Measurements from ENCODE around the gene CIAO2B.
"Not testable (repeated sequence)": the region's sequence is repeated elsewhere in the genome, so short reads cannot be mapped to it uniquely, and the experiment has no call there.

CIAO2B gene

DNA sequence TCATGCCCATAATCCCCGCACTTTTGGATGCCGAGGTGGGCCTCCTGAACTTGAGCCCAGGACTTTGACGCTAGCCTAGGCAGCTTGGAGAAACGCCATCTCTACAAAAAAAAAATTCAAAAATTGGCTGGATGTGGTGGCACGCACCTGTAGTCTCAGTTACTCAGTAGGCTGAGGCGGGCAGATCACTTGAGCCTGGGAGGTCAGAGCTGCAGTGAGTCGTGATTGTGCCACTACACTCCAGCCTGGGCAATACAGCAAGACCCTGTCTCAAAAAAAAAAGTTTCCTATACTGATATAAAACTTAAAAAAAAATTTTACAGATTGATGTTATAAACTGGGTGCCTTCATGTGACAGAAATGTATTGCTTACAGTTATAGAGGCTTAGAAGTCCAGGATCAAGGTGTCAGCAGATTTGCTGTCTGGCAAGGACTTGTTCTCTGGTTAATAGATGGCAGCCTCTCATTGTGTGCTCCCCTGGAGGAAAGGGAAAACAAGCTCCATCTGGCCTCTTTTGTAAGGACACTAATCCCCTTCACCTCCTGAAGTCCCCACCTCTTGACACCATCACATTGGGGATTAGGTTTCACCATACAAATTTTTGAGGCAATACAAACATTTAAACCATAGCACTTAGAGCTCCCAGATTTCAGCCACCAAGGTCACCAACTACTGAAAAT is 18.4 kb upstream of the CIAO2B start:
- Mint-ChIP-seq H3K4me3 (no peak overlapping the region), H3K4me1 (peaks cover 18% of the 10 kb centered on the region), H3K27me3 (peaks cover 63% of the 10 kb centered on the region), H3K36me3 (ENCODE audit: insufficient read depth) (peaks cover 4% of the 10 kb centered on the region), H3K9me3 (no peaks in the 10 kb centered on the region), H3K27ac (ENCODE audit: low read depth) (no peak overlapping the region)
- no peak for DNase-seq (ENCODE audit: low spot score in 2 of 2)
- ATAC-seq (replicated peaks; ENCODE audit: extremely low read depth, poor library complexity, severe bottlenecking), result no peak

DNA sequence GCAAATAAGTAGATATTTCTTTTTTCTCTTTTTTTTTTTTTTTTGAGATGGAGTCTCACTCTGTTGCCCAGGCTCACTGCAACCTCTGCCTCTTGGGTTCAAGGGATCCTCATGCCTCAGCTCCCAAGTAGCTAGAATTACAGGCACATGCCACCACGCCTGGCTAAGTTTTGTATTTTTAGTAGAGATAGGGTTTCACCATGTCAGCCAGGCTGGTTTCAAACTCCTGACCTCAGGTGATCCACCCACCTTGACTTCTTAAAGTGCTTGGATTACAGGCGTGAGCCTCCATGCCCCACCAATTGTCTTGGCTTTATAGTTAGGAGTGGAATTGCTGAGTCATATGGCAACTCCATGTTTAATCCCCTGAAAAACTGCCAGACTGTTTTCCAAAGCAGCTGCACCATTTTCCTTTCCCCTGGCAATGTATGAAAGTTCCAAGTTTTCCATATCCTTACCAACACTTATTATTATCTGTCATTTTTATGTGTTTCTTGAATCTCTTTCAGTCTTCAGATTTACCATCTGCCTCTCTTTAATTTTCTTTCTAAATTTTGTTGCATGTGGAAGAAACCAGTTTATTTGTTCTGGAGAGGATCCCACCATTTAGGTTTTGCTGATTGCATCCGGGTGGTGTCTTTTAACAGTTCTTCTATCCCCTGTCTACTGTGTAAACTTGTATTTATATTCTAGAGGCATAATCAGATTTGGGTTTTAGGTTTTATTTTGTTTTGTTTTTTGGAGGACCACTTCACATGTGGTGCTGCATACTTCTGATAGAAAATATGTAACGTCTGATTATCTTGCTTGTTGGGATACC is 17.0 kb upstream of the CIAO2B start:
- peaks cover 27% of the 10 kb centered on the region for H3K4me1 Mint-ChIP-seq
- no peaks in the 10 kb centered on the region for H3K9me3 Mint-ChIP-seq
- H3K4me3 Mint-ChIP-seq, result no peak overlapping the region
- H3K27ac Mint-ChIP-seq (ENCODE audit: low read depth), result no peak overlapping the region
- DNase-seq (ENCODE audit: low spot score in 2 of 2) (no peak), ATAC-seq (replicated peaks; ENCODE audit: extremely low read depth, poor library complexity, severe bottlenecking) (no peak)
- peaks cover 63% of the 10 kb centered on the region for H3K27me3 Mint-ChIP-seq
- peaks cover 4% of the 10 kb centered on the region for H3K36me3 Mint-ChIP-seq (ENCODE audit: insufficient read depth)

DNA sequence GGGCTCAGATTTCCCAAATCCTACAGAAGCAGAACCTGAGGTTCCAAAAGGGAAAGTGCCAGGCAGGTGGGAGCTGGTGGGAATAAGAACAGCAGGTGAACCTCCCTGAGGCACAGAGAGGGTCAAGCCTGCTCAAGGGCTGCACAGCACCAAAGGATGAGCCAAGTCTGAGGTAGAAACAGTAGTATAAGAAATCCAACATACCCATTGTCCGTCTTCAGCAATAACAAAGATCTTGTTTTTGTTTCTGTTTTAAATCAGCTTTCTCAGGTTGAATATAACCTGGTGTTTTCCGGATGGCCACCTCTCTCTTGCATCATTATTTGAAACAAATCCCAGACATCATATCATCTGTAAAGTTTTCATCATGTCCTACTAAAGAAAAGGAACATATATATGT is 16.2 kb upstream of the CIAO2B start:
- H3K4me3 Mint-ChIP-seq, result no peak overlapping the region
- no peaks in the 10 kb centered on the region for H3K9me3 Mint-ChIP-seq
- DNase-seq (ENCODE audit: low spot score in 2 of 2) (no peak), ATAC-seq (replicated peaks; ENCODE audit: extremely low read depth, poor library complexity, severe bottlenecking) (no peak)
- peaks cover 63% of the 10 kb centered on the region for H3K27me3 Mint-ChIP-seq
- peaks cover 27% of the 10 kb centered on the region for H3K4me1 Mint-ChIP-seq
- H3K27ac Mint-ChIP-seq (ENCODE audit: low read depth), result no peak overlapping the region
- peaks cover 4% of the 10 kb centered on the region for H3K36me3 Mint-ChIP-seq (ENCODE audit: insufficient read depth)

DNA sequence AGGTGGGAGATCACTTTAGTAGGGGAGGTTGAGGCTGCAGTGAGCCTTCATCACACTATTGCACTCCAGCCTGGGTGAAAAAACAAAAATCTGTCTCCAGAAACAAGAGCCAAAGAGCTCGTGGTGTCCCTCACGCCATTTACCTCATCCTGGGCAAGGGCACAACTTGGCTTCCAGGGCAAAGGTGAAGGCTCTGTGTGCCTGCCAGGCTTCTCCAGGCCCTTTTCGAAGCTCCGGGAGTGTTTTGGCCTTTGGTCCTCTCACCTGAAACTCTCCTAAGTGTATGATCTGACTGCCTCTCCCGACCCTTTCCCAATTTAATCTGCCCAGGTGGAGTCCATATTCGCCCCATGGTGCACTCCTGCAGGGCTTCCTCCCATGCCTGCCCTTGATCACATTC is 15.3 kb upstream of the CIAO2B start:
- Mint-ChIP-seq H3K27me3 (peaks cover 63% of the 10 kb centered on the region), H3K36me3 (ENCODE audit: insufficient read depth) (peaks cover 4% of the 10 kb centered on the region), H3K4me1 (peaks cover 27% of the 10 kb centered on the region), H3K27ac (ENCODE audit: low read depth) (no peak overlapping the region), H3K4me3 (peak overlapping the region; percentile 31), H3K9me3 (no peaks in the 10 kb centered on the region)
- ATAC-seq (replicated peaks; ENCODE audit: extremely low read depth, poor library complexity, severe bottlenecking) (no peak), DNase-seq (ENCODE audit: low spot score in 2 of 2) (no peak)

DNA sequence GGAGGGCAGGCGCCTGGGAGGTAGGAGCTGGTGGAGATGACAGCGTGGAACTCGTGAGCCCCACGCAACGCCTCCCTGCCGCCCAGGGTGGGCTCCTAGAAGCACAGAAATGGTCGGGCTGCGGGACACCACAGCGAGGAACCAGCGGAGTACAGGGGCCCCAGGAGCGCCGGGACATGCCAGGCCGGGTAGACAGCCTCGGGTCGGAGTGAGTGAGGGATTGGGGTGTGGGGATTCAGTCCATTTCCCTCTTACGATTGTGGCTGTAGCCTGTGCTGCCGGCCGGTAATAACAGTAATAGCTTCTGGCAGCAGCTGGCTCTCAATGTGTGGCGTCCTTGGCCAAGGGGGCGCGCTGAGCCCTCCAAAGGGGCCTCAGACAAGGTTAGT is 14.6 kb upstream of the CIAO2B start:
- Mint-ChIP-seq H3K4me1 (peaks cover 24% of the 10 kb centered on the region), H3K27ac (ENCODE audit: low read depth) (no peak overlapping the region), H3K36me3 (ENCODE audit: insufficient read depth) (peaks cover 4% of the 10 kb centered on the region), H3K27me3 (peaks cover 57% of the 10 kb centered on the region), H3K4me3 (peak overlapping the region; percentile 81), H3K9me3 (no peaks in the 10 kb centered on the region)
- DNase-seq (ENCODE audit: low spot score in 2 of 2) (no peak), ATAC-seq (replicated peaks; ENCODE audit: extremely low read depth, poor library complexity, severe bottlenecking) (no peak)

DNA sequence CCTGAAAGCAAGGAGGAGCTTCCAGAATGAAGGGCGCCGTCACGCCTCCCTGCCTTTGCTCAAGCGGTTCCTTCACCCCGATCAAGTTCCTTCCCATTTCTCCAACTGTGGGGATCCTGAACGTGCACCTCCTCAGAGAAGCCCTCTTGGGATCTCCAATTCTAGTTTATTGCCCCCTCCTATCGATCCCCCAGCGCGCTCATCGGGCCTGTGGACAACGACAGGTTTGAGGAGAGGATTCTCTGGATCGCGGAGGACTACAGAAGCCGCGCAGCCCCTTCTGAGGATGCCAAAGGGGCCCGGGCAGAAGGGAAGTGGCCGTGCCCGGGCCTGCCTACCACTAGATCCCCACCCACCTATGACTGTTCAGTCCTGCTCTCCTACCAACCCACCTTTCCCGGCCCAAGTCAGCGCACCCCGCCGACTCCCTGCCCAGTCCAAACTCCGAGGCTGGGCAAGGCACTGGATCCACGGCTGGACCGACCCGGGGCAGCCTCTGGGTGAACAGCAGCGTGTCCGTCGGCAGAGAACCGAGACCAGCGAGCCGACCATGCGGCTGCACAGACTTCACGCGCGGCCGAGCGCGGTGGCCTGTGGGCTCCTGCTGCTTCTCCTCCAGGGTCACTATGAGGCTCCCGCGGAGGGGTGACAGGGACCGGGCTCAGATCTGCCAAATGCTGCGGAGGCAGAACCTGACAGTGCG is 14.1 kb upstream of the CIAO2B start:
- Mint-ChIP-seq H3K27ac (ENCODE audit: low read depth) (no peak overlapping the region), H3K9me3 (no peaks in the 10 kb centered on the region), H3K4me1 (peaks cover 23% of the 10 kb centered on the region), H3K27me3 (peaks cover 51% of the 10 kb centered on the region), H3K4me3 (peak overlapping the region; percentile 81), H3K36me3 (ENCODE audit: insufficient read depth) (peaks cover 4% of the 10 kb centered on the region)
- DNase-seq (ENCODE audit: low spot score in 2 of 2), result no peak
- ATAC-seq (replicated peaks; ENCODE audit: extremely low read depth, poor library complexity, severe bottlenecking), result peak; percentile 15

DNA sequence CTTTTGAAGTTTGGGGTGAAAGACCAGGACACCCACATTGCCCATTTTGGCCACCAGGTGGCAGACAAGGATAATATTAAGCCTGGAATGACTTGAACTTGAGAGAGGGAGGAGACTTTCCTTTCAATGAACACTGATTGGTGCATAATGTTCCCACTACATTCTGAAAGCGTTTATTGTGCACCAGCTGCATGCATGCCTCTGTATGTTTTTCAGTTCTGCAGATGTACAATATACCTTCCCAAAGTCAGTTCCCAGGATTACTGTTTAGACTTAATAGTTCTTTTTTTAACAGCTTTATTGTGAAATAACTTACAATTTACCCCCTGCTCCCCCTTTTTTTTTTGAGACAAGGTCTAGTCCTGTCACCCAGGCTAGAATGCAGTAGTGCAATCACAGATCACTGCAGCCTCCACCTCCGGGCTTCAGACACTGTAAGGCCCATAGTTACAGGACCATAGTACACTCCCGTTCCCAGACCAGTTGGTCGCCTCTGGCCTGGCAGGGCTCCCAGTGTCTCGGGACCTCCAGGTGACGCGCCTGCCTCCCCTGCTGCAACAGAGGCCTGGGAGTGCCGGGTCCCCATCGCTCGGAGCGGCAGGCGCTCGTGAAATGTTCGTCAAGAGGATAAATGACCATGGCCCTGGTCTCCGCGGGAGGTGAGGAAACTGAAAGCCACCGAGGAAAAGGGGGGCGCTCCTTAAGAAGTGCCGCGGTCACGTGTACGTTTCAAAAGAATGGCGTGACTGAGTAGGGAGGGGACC is 13.3 kb upstream of the CIAO2B start:
- H3K36me3 Mint-ChIP-seq (ENCODE audit: insufficient read depth), result peaks cover 4% of the 10 kb centered on the region
- H3K9me3 Mint-ChIP-seq, result no peaks in the 10 kb centered on the region
- H3K4me1 Mint-ChIP-seq, result peaks cover 23% of the 10 kb centered on the region
- H3K27ac Mint-ChIP-seq (ENCODE audit: low read depth), result no peak overlapping the region
- ATAC-seq (replicated peaks; ENCODE audit: extremely low read depth, poor library complexity, severe bottlenecking) (peak; percentile 90), DNase-seq (ENCODE audit: low spot score in 2 of 2) (peak; percentile 70 to 73)
- peaks cover 43% of the 10 kb centered on the region for H3K27me3 Mint-ChIP-seq
- H3K4me3 Mint-ChIP-seq, result peak overlapping the region; percentile 81

DNA sequence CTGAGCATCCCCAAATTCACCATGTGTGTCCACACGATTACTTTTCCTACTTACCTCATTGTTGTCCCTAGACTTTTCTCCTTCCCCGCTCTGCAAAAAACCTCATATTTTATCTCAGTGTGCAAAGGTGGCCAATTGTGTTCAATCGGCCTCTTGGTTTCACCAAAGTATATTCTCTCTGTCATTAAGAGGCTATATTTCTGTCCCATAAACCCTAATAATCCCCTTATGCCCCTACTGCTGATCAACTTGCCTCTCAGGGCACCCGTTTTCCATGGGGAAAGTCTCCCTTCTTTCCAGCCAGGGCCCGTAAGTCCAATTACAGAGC is 12.7 kb upstream of the CIAO2B start:
- no peak for ATAC-seq (replicated peaks; ENCODE audit: extremely low read depth, poor library complexity, severe bottlenecking)
- DNase-seq (ENCODE audit: low spot score in 2 of 2), result no peak
- no peak overlapping the region for H3K27ac Mint-ChIP-seq (ENCODE audit: low read depth)
- H3K4me1 Mint-ChIP-seq, result peaks cover 23% of the 10 kb centered on the region
- H3K9me3 Mint-ChIP-seq, result no peaks in the 10 kb centered on the region
- H3K27me3 Mint-ChIP-seq, result peaks cover 39% of the 10 kb centered on the region
- H3K36me3 Mint-ChIP-seq (ENCODE audit: insufficient read depth), result peaks cover 4% of the 10 kb centered on the region
- peak overlapping the region; percentile 81 for H3K4me3 Mint-ChIP-seq

GRCh38 chr16:66946541-66946940 is 12.3 kb upstream of the CIAO2B start:
- H3K4me1 Mint-ChIP-seq, result peaks cover 23% of the 10 kb centered on the region

GRCh38 chr16:66945939-66946338 is 11.7 kb upstream of the CIAO2B start:
- ATAC-seq (replicated peaks; ENCODE audit: extremely low read depth, poor library complexity, severe bottlenecking), result no peak
- Mint-ChIP-seq H3K27ac (ENCODE audit: low read depth) (no peak overlapping the region), H3K36me3 (ENCODE audit: insufficient read depth) (peaks cover 9% of the 10 kb centered on the region), H3K27me3 (peaks cover 29% of the 10 kb centered on the region), H3K9me3 (no peaks in the 10 kb centered on the region), H3K4me1 (peaks cover 23% of the 10 kb centered on the region), H3K4me3 (no peak overlapping the region)
- DNase-seq (ENCODE audit: low spot score in 2 of 2), result no peak

More at GRCh38 chr16:66946541-66946940, 12.3 kb upstream of the CIAO2B start:
- H3K9me3 Mint-ChIP-seq, result no peaks in the 10 kb centered on the region
- ATAC-seq (replicated peaks; ENCODE audit: extremely low read depth, poor library complexity, severe bottlenecking), result no peak
- H3K4me3 Mint-ChIP-seq, result no peak overlapping the region
- peaks cover 6% of the 10 kb centered on the region for H3K36me3 Mint-ChIP-seq (ENCODE audit: insufficient read depth)
- peaks cover 35% of the 10 kb centered on the region for H3K27me3 Mint-ChIP-seq
- H3K27ac Mint-ChIP-seq (ENCODE audit: low read depth), result no peak overlapping the region
- DNase-seq (ENCODE audit: low spot score in 2 of 2), result no peak

- not testable (repeated sequence) for DNase-seq (ENCODE audit: low spot score in 2 of 2); H3K27ac Mint-ChIP-seq (ENCODE audit: low read depth); H3K4me3 Mint-ChIP-seq; ATAC-seq (replicated peaks; ENCODE audit: extremely low read depth, poor library complexity, severe bottlenecking); H3K9me3 Mint-ChIP-seq
- H3K4me1 Mint-ChIP-seq, result peaks cover 23% of the 10 kb centered on the region
- H3K27me3 Mint-ChIP-seq, result peaks cover 19% of the 10 kb centered on the region
- H3K36me3 Mint-ChIP-seq (ENCODE audit: insufficient read depth), result peaks cover 11% of the 10 kb centered on the region
Measured at GRCh38 chr16:66944971-66945370, 10.8 kb upstream of the CIAO2B start.

- Mint-ChIP-seq H3K27me3 (peaks cover 10% of the 10 kb centered on the region), H3K9me3 (no peaks in the 10 kb centered on the region), H3K27ac (ENCODE audit: low read depth) (no peak overlapping the region), H3K4me3 (no peak overlapping the region), H3K4me1 (peaks cover 23% of the 10 kb centered on the region), H3K36me3 (ENCODE audit: insufficient read depth) (peaks cover 11% of the 10 kb centered on the region)
- ATAC-seq (replicated peaks; ENCODE audit: extremely low read depth, poor library complexity, severe bottlenecking) (no peak), DNase-seq (ENCODE audit: low spot score in 2 of 2) (no peak)
Measured at GRCh38 chr16:66944054-66944441, 9.8 kb upstream of the CIAO2B start.

Data from central memory CD8-positive, alpha-beta T cell (primary cell).